Stimulated activated CD4-positive, alpha-beta T cell treated with anti-CD3 and anti-CD28 coated beads, Interleukin-12 subunit alpha, Interleukin-12 subunit beta, amount 100 ng/mL, for 4 hours (primary cell): Measurements from ENCODE around the gene VIPR2.

Experiments
- DNase-seq: peaks from one replicate; pipeline ENCODE4 v3.0.0-alpha.2; 2020

VIPR2 gene

GRCh38 chr7:159156436-159157245 lies 12.0 kb upstream of the VIPR2 start:
- no peak for DNase-seq

- no peak for DNase-seq
Measured at GRCh38 chr7:159155410-159155809, 10.7 kb upstream of the VIPR2 start.

- no peak for DNase-seq
Measured at GRCh38 chr7:159154243-159154642, 9.6 kb upstream of the VIPR2 start.

- no peak for DNase-seq
Measured at GRCh38 chr7:159153511-159153910, 8.8 kb upstream of the VIPR2 start.

- no peak for DNase-seq
Measured at GRCh38 chr7:159152816-159153215, 8.1 kb upstream of the VIPR2 start.

- no peak for DNase-seq
Measured at GRCh38 chr7:159151231-159151630, 6.6 kb upstream of the VIPR2 start.

GRCh38 chr7:159149488-159149887 lies 4.8 kb upstream of the VIPR2 start:
- no peak for DNase-seq

- no peak for DNase-seq
Measured at GRCh38 chr7:159148430-159149395, 4.0 kb upstream of the VIPR2 start.

- no peak for DNase-seq
Measured at GRCh38 chr7:159147687-159148086, 3.0 kb upstream of the VIPR2 start.

GRCh38 chr7:159147246-159147645 lies 2.6 kb upstream of the VIPR2 start:
- DNase-seq = no peak

- no peak for DNase-seq
Measured at GRCh38 chr7:159146084-159146858, 1.6 kb upstream of the VIPR2 start.

- no peak for DNase-seq
Measured at GRCh38 chr7:159145490-159145855, 806 bp upstream of the VIPR2 start.

GRCh38 chr7:159143780-159144757 lies 598 bp downstream of the VIPR2 start:
- peak; percentile 13 for DNase-seq

GRCh38 chr7:159142730-159143129 lies 1.9 kb downstream of the VIPR2 start:
- DNase-seq = no peak

- DNase-seq = no peak
Measured at GRCh38 chr7:159142199-159142598, 2.5 kb downstream of the VIPR2 start.

GRCh38 chr7:159141660-159142059 lies 3.0 kb downstream of the VIPR2 start:
- no peak for DNase-seq

GRCh38 chr7:159141167-159141566 lies 3.5 kb downstream of the VIPR2 start:
- no peak for DNase-seq

GRCh38 chr7:159140170-159140910 lies 4.3 kb downstream of the VIPR2 start:
- no peak for DNase-seq

GRCh38 chr7:159139639-159140038 lies 5.0 kb downstream of the VIPR2 start:
- DNase-seq = no peak

- DNase-seq = no peak
Measured at GRCh38 chr7:159139202-159139601, 5.5 kb downstream of the VIPR2 start.

- no peak for DNase-seq
Measured at GRCh38 chr7:159138508-159138907, 6.2 kb downstream of the VIPR2 start.
